Measurements from ENCODE around the gene SP1.
"Not testable (repeated sequence)": the region's sequence is repeated elsewhere in the genome, so short reads cannot be mapped to it uniquely, and the experiment has no call there.

Gene SP1

GRCh38 chr12:53424626-53425514 lies 44.9 kb downstream of the SP1 start:
- TF ChIP-seq CTCF (IDR thresholded peaks at IDR 0.05; ENCODE audit: control insufficient read depth, extremely low read depth, insufficient read depth) = no peak
- DNase-seq (ENCODE audit: low read depth) = no peak
- no peak overlapping the region for H3K4me3 ChIP-seq (ENCODE audit: low read depth, low read length)

- no peak overlapping the region for H3K4me3 ChIP-seq (ENCODE audit: low read depth, low read length)
- DNase-seq (ENCODE audit: low read depth) = no peak
- no peak for TF ChIP-seq CTCF (IDR thresholded peaks at IDR 0.05; ENCODE audit: control insufficient read depth, extremely low read depth, insufficient read depth)
Measured at GRCh38 chr12:53425515-53426150, 45.7 kb downstream of the SP1 start.

GRCh38 chr12:53427905-53428594 lies 48.1 kb downstream of the SP1 start:
- DNase-seq (ENCODE audit: low read depth) = no peak
- TF ChIP-seq CTCF (IDR thresholded peaks at IDR 0.05; ENCODE audit: control insufficient read depth, extremely low read depth, insufficient read depth) = no peak

GRCh38 chr12:53428741-53429140 lies 48.8 kb downstream of the SP1 start:
- no peak for DNase-seq (ENCODE audit: low read depth)
- no peak for TF ChIP-seq CTCF (IDR thresholded peaks at IDR 0.05; ENCODE audit: control insufficient read depth, extremely low read depth, insufficient read depth)
- H3K4me3 ChIP-seq (ENCODE audit: low read depth, low read length) = no peak overlapping the region

More at GRCh38 chr12:53427905-53428594, 48.1 kb downstream of the SP1 start:
- no peak overlapping the region for H3K4me3 ChIP-seq (ENCODE audit: low read depth, low read length)

- H3K4me3 ChIP-seq (ENCODE audit: low read depth, low read length) = no peak overlapping the region
- TF ChIP-seq CTCF (IDR thresholded peaks at IDR 0.05; ENCODE audit: control insufficient read depth, extremely low read depth, insufficient read depth) = no peak
- DNase-seq (ENCODE audit: low read depth) = no peak
Measured at GRCh38 chr12:53430116-53430515, 50.1 kb downstream of the SP1 start.

GRCh38 chr12:53431187-53431586 lies 51.2 kb downstream of the SP1 start:
- DNase-seq (ENCODE audit: low read depth) = no peak
- TF ChIP-seq CTCF (IDR thresholded peaks at IDR 0.05; ENCODE audit: control insufficient read depth, extremely low read depth, insufficient read depth) = no peak
- no peak overlapping the region for H3K4me3 ChIP-seq (ENCODE audit: low read depth, low read length)

GRCh38 chr12:53435326-53435725 lies 55.4 kb downstream of the SP1 start:
- not testable (repeated sequence) for H3K4me3 ChIP-seq (ENCODE audit: low read depth, low read length); DNase-seq (ENCODE audit: low read depth)

- H3K4me3 ChIP-seq (ENCODE audit: low read depth, low read length); DNase-seq (ENCODE audit: low read depth): not testable (repeated sequence)
Measured at GRCh38 chr12:53439582-53439981, 59.6 kb downstream of the SP1 start.

All from LNCaP clone FGC (cell line).